ENCODE measurements around the gene GALNT13.

- TF ChIP-seq CTCF (conservative IDR thresholded peaks at IDR 0.05; ENCODE audit: low read length) (no peak), EZH2phosphoT487 (IDR thresholded peaks at IDR 0.05; ENCODE audit: borderline replicate concordance, low read depth, low read length) (no peak)
Measured at GRCh38 chr2:153912798-153913396, 41.2 kb downstream of the GALNT13 start.

All from OCI-LY7 (cell line).